Measurements from ENCODE around the gene MX1.

Gene MX1

GRCh38 chr21:41449613-41450012, 23.6 kb downstream of the MX1 start:
- in situ Hi-C loops (cut with HindIII; ENCODE audit: low pct_ligation_motif_present, low pct_unique_long_range_greater_than_20kb, low sequenced_read_pairs) = no loop called here
- DNase-seq = no peak

- no peak for DNase-seq
- in situ Hi-C loops (cut with HindIII; ENCODE audit: low pct_ligation_motif_present, low pct_unique_long_range_greater_than_20kb, low sequenced_read_pairs) = no loop called here
Observed at GRCh38 chr21:41451753-41452676, 26.0 kb downstream of the MX1 start.

- no peak for DNase-seq
- in situ Hi-C loops (cut with HindIII; ENCODE audit: low pct_ligation_motif_present, low pct_unique_long_range_greater_than_20kb, low sequenced_read_pairs) = no loop called here
Observed at GRCh38 chr21:41453198-41453597, 27.2 kb downstream of the MX1 start.

GRCh38 chr21:41453761-41454160, 27.7 kb downstream of the MX1 start:
- DNase-seq = no peak
- in situ Hi-C loops (cut with HindIII; ENCODE audit: low pct_ligation_motif_present, low pct_unique_long_range_greater_than_20kb, low sequenced_read_pairs) = no loop called here

GRCh38 chr21:41458121-41458520, 32.1 kb downstream of the MX1 start:
- DNase-seq = no peak
- in situ Hi-C loops (cut with HindIII; ENCODE audit: low pct_ligation_motif_present, low pct_unique_long_range_greater_than_20kb, low sequenced_read_pairs) = no loop called here

- no peak for DNase-seq
- in situ Hi-C loops (cut with HindIII; ENCODE audit: low pct_ligation_motif_present, low pct_unique_long_range_greater_than_20kb, low sequenced_read_pairs) = no loop called here
Observed at GRCh38 chr21:41458559-41458958, 32.5 kb downstream of the MX1 start.

- in situ Hi-C loops (cut with HindIII; ENCODE audit: low pct_ligation_motif_present, low pct_unique_long_range_greater_than_20kb, low sequenced_read_pairs) = no loop called here
- DNase-seq = no peak
Observed at GRCh38 chr21:41459884-41460534, 34.0 kb downstream of the MX1 start.

- in situ Hi-C loops (cut with HindIII; ENCODE audit: low pct_ligation_motif_present, low pct_unique_long_range_greater_than_20kb, low sequenced_read_pairs) = no loop called here
- DNase-seq = peak; percentile 58
Observed at GRCh38 chr21:41460578-41461527, 34.8 kb downstream of the MX1 start.

- in situ Hi-C loops (cut with HindIII; ENCODE audit: low pct_ligation_motif_present, low pct_unique_long_range_greater_than_20kb, low sequenced_read_pairs) = no loop called here
- DNase-seq = no peak
Observed at GRCh38 chr21:41465176-41465781, 39.2 kb downstream of the MX1 start.

- in situ Hi-C loops (cut with HindIII; ENCODE audit: low pct_ligation_motif_present, low pct_unique_long_range_greater_than_20kb, low sequenced_read_pairs) = no loop called here
- no peak for DNase-seq
Observed at GRCh38 chr21:41466024-41466820, 40.2 kb downstream of the MX1 start.

GRCh38 chr21:41470054-41470453, 44.0 kb downstream of the MX1 start:
- no peak for DNase-seq
- in situ Hi-C loops (cut with HindIII; ENCODE audit: low pct_ligation_motif_present, low pct_unique_long_range_greater_than_20kb, low sequenced_read_pairs) = no loop called here

- no peak for DNase-seq
- in situ Hi-C loops (cut with HindIII; ENCODE audit: low pct_ligation_motif_present, low pct_unique_long_range_greater_than_20kb, low sequenced_read_pairs) = no loop called here
Observed at GRCh38 chr21:41472753-41473548, 46.9 kb downstream of the MX1 start.

- in situ Hi-C loops (cut with HindIII; ENCODE audit: low pct_ligation_motif_present, low pct_unique_long_range_greater_than_20kb, low sequenced_read_pairs) = no loop called here
- DNase-seq = no peak
Observed at GRCh38 chr21:41475714-41476420, 49.8 kb downstream of the MX1 start.

- in situ Hi-C loops (cut with HindIII; ENCODE audit: low pct_ligation_motif_present, low pct_unique_long_range_greater_than_20kb, low sequenced_read_pairs) = no loop called here
- DNase-seq = no peak
Observed at GRCh38 chr21:41477641-41478318, 51.7 kb downstream of the MX1 start.

- in situ Hi-C loops (cut with HindIII; ENCODE audit: low pct_ligation_motif_present, low pct_unique_long_range_greater_than_20kb, low sequenced_read_pairs) = no loop called here
- DNase-seq = no peak
Observed at GRCh38 chr21:41478319-41479177, 52.5 kb downstream of the MX1 start.

All from ACHN (cell line).